GM19468 (cell line): Measurements from ENCODE around the gene KLF2.

Source experiments
- ATAC-seq: cut with Tn5 transposase; IDR thresholded peaks from one replicate; pipeline ENCODE4 v1.9.1; 2021; ENCODE audit warnings: mild to moderate bottlenecking, moderate library complexity, moderate number of reproducible peaks; ENCODE audit not compliant: unreplicated experiment; ENCODE audit errors: extremely low read depth

Gene KLF2

GRCh38 chr19:16306728-16307402 is 17.8 kb upstream of the KLF2 start:
- no peak for ATAC-seq

- ATAC-seq: no peak
These were observed 16.5 kb upstream of the KLF2 start for GRCh38 chr19:16308081-16308480.

GRCh38 chr19:16309643-16310042 is 15.0 kb upstream of the KLF2 start:
- ATAC-seq: no peak

- no peak for ATAC-seq
These were observed 8.7 kb upstream of the KLF2 start for GRCh38 chr19:16315825-16316505.

GRCh38 chr19:16316506-16316882 is 8.1 kb upstream of the KLF2 start:
- ATAC-seq: no peak

- no peak for ATAC-seq
These were observed 5.1 kb upstream of the KLF2 start for GRCh38 chr19:16319481-16319880.

- ATAC-seq: no peak
These were observed 3.6 kb upstream of the KLF2 start for GRCh38 chr19:16320987-16321386.

- no peak for ATAC-seq
These were observed 518 bp downstream of the KLF2 start for GRCh38 chr19:16325161-16325527.

- no peak for ATAC-seq
These were observed 1.2 kb downstream of the KLF2 start for GRCh38 chr19:16325641-16326400.

- ATAC-seq: no peak
These were observed 2.0 kb downstream of the KLF2 start for GRCh38 chr19:16326401-16327168.

- ATAC-seq: no peak
These were observed 2.5 kb downstream of the KLF2 start for GRCh38 chr19:16327169-16327475.

- no peak for ATAC-seq
These were observed 2.9 kb downstream of the KLF2 start for GRCh38 chr19:16327501-16327900.

- ATAC-seq: no peak
These were observed 3.5 kb downstream of the KLF2 start for GRCh38 chr19:16327911-16328823.

GRCh38 chr19:16328824-16329482 is 4.3 kb downstream of the KLF2 start:
- no peak for ATAC-seq

- no peak for ATAC-seq
These were observed 5.8 kb downstream of the KLF2 start for GRCh38 chr19:16330368-16330801.

- ATAC-seq: no peak
These were observed 6.4 kb downstream of the KLF2 start for GRCh38 chr19:16330806-16331690.

- no peak for ATAC-seq
These were observed 8.5 kb downstream of the KLF2 start for GRCh38 chr19:16333001-16333586.

GRCh38 chr19:16334411-16334810 is 9.8 kb downstream of the KLF2 start:
- ATAC-seq: no peak
